OCI-LY7 (cell line): Measurements from ENCODE around the gene STK31.

Source experiments
- EZH2phosphoT487 ChIP-seq: fragments of 200-600 bp; sonication (generic); IDR thresholded peaks from 2 replicates; pipeline ENCODE4 v1.6.1; 2018; ENCODE audit warnings: low read depth, borderline replicate concordance, mild to moderate bottlenecking, mixed run types, antibody characterized with exemption, low read length, moderate library complexity, mixed read lengths
- TF ChIP-seq, protein P1 (sequence below): fragments of 200-600 bp; sonication (generic); conservative IDR thresholded peaks from 2 replicates; pipeline ENCODE4 v1.5.1; 2014; ENCODE audit warnings: mild to moderate bottlenecking, antibody characterized with exemption, low read length, moderate library complexity, mixed read lengths

DNA sequence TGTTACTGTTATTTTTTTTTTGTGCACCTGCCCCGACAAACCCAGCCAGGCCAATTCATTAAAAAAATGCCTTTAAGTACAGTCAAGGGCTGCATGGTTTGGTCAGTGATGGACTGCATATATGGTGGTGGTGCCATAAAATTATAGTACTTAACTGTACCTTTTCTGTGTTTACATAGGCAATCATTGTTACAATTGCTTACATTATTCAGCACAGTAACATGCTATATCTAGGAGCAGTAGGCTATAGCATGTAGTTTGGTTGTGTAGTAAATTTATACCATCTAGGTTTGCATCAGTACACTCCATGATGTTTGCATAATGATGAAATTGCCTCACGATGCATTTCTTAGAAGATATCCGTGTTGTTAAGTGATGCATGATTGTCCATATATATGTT is 58.0 kb downstream of the STK31 start:
- TF ChIP-seq, protein P1, sequence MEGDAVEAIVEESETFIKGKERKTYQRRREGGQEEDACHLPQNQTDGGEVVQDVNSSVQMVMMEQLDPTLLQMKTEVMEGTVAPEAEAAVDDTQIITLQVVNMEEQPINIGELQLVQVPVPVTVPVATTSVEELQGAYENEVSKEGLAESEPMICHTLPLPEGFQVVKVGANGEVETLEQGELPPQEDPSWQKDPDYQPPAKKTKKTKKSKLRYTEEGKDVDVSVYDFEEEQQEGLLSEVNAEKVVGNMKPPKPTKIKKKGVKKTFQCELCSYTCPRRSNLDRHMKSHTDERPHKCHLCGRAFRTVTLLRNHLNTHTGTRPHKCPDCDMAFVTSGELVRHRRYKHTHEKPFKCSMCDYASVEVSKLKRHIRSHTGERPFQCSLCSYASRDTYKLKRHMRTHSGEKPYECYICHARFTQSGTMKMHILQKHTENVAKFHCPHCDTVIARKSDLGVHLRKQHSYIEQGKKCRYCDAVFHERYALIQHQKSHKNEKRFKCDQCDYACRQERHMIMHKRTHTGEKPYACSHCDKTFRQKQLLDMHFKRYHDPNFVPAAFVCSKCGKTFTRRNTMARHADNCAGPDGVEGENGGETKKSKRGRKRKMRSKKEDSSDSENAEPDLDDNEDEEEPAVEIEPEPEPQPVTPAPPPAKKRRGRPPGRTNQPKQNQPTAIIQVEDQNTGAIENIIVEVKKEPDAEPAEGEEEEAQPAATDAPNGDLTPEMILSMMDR = no peak
- no peak for TF ChIP-seq EZH2phosphoT487
